ENCODE measurements around the gene MYADML2. TPM values are rescaled to one million over a fixed set of nuclear protein-coding genes. Genes with fewer than 3 reads are reported as not detected.
A peak's percentile ranks its signal among the peaks of the same experiment; 100 is the strongest.
"Not testable (repeated sequence)": the region's sequence is repeated elsewhere in the genome, so short reads cannot be mapped to it uniquely, and the experiment has no call there.

The MYADML2 gene
- total RNA-seq, 1 experiment from 2014 or later, result not detected

DNA sequence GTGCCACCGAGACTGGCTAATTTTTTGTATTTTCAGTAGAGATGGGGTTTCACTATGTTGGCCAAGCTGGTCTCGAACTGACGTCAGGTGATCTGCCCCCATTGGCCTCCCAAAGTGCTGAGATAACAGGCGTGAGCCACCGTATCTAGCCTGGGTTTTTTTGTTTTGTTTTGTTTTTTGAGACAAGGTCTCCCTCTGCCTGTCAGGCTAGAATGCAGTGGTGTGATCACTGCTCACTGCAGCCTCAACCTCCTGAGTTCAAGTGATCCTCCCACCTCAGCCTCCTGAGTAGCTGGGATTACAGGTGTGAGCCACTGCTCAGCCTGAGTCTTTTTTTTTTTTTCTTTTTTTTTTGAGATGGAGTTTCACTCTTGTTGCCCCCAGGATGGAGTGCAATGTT, 6.4 kb upstream of the MYADML2 start:
- POLR2A ChIA-PET (ENCODE audit: low non-redundant PET); H3K27me3 ChIP-seq (replicated peaks; ENCODE audit: insufficient read depth, low read depth, low read length, poor library complexity); intact Hi-C loops (cut with micrococcal nuclease; ENCODE audit: unreplicated experiment); H3K4me1 ChIP-seq (ENCODE audit: insufficient read depth, low read length, poor library complexity, severe bottlenecking); H3K36me3 ChIP-seq (ENCODE audit: insufficient read depth, low read length, poor library complexity, severe bottlenecking); H3K27ac ChIP-seq (ENCODE audit: low read depth, low read length, poor library complexity, severe bottlenecking); H3K4me3 ChIP-seq (ENCODE audit: low read depth, low read length, poor library complexity, severe bottlenecking); BruUV-seq (replicated peaks); DNase-seq (ENCODE audit: low spot score); H3K9me3 ChIP-seq (ENCODE audit: low read depth, low read length, poor library complexity, severe bottlenecking): not testable (repeated sequence)
- CTCF ChIA-PET, result interaction anchor here (0.7 kb wide), 1 partner anchor 128 kb away, joined by 3 read pairs; no protein-coding TSS in a partner anchor
- TF ChIP-seq, protein P1, sequence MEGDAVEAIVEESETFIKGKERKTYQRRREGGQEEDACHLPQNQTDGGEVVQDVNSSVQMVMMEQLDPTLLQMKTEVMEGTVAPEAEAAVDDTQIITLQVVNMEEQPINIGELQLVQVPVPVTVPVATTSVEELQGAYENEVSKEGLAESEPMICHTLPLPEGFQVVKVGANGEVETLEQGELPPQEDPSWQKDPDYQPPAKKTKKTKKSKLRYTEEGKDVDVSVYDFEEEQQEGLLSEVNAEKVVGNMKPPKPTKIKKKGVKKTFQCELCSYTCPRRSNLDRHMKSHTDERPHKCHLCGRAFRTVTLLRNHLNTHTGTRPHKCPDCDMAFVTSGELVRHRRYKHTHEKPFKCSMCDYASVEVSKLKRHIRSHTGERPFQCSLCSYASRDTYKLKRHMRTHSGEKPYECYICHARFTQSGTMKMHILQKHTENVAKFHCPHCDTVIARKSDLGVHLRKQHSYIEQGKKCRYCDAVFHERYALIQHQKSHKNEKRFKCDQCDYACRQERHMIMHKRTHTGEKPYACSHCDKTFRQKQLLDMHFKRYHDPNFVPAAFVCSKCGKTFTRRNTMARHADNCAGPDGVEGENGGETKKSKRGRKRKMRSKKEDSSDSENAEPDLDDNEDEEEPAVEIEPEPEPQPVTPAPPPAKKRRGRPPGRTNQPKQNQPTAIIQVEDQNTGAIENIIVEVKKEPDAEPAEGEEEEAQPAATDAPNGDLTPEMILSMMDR (conservative IDR thresholded peaks at IDR 0.05; ENCODE audit: low read depth, low read length), result 0 out of 2 replicates have a peak, but pooled peaks have one; percentile 21

DNA sequence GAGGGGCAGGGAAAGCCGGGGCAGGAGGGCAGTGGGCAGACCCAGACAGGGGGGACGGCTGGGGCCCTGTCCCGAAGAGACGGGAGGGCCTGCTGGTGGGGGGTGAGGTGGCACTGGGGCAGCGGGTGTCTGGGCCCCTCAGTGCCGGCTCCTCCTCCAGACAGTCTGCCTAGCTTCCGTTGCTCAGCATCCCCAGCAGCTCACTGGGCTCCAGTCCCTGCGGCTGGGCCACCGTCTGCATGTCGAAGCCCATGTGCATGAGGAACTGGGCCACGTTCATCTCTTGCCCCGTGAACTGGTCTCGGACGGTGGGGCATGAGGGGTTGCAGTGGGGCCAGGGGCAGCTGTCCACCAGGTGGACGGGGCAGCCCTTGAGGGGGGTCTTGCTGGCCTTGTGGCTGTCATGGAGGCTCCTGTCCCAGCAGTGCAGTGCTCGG, 5.8 kb upstream of the MYADML2 start:
- Histone ChIP-seq H3K4me1 (ENCODE audit: insufficient read depth, low read length, poor library complexity, severe bottlenecking) (no peaks in the 10 kb centered on the region), H3K27me3 (replicated peaks; ENCODE audit: insufficient read depth, low read depth, low read length, poor library complexity) (no peaks in the 10 kb centered on the region), H3K27ac (ENCODE audit: low read depth, low read length, poor library complexity, severe bottlenecking) (no peak overlapping the region), H3K9me3 (ENCODE audit: low read depth, low read length, poor library complexity, severe bottlenecking) (no peaks in the 10 kb centered on the region), H3K4me3 (ENCODE audit: low read depth, low read length, poor library complexity, severe bottlenecking) (no peak overlapping the region), H3K36me3 (ENCODE audit: insufficient read depth, low read length, poor library complexity, severe bottlenecking) (no peaks in the 10 kb centered on the region)
- ChIA-PET POLR2A (ENCODE audit: low non-redundant PET) (no interaction called here), CTCF (interaction anchor here (0.7 kb wide), 2 partner anchors 82 to 127 kb away, joined by 3 to 5 read pairs; no protein-coding TSS in a partner anchor)
- TF ChIP-seq, protein P1 (conservative IDR thresholded peaks at IDR 0.05; ENCODE audit: low read depth, low read length), result no peak
- no peak for TF ChIP-seq EZH2 (IDR thresholded peaks at IDR 0.05; ENCODE audit: borderline replicate concordance, low read depth, low read length, poor library complexity, severe bottlenecking)
- no peak for DNase-seq (ENCODE audit: low spot score)
- intact Hi-C loops (cut with micrococcal nuclease; ENCODE audit: unreplicated experiment), result no loop called here
- no TSS peak for BruUV-seq (replicated peaks)

DNA sequence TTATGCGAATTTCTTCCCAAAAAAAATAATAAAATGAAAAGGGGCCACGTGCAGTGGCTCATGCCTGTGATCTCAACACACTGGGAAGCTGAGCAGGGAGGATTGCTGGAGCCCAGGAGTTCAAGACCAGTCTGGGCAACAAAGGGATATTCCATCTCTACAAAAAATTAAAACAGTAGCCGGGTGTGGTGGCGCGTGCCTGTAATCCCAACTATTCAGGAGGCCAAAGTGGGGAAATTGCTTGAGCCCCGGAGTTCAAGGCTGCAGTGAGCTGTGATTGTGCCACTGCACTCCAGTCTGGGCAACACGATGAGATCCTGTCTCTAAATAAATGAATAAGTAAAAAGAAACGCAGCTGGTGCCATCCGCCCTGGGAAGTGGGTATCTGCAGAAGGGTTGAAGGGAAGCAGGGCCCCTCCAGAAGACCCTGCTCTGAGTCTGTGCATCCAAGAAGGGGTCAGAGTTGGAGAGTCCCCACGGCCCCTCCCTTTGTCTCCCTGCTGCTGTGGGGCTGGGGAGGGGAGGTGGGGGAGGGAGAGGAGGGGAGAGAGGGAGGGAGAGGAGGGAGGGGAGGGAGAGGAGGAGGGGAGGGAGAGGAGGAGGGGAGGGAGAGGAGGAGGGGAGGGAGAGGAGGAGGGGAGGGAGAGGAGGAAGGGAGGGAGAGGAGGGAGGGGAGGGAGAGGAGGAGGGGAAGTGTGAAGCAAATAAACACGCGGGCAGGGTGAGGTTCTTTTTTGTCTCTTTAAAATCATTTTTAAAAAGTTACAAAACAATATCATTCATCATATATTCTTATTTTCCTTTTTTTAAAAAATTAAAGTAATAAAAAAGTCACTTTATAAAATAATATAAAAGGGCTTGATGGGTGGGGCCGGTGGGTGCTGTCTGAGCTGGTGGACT, 5.0 kb upstream of the MYADML2 start:
- CTCF ChIA-PET, result no interaction called here
- Histone ChIP-seq H3K4me1 (ENCODE audit: insufficient read depth, low read length, poor library complexity, severe bottlenecking) (no peaks in the 10 kb centered on the region), H3K27ac (ENCODE audit: low read depth, low read length, poor library complexity, severe bottlenecking) (no peak overlapping the region), H3K36me3 (ENCODE audit: insufficient read depth, low read length, poor library complexity, severe bottlenecking) (no peaks in the 10 kb centered on the region), H3K9me3 (ENCODE audit: low read depth, low read length, poor library complexity, severe bottlenecking) (no peaks in the 10 kb centered on the region), H3K4me3 (ENCODE audit: low read depth, low read length, poor library complexity, severe bottlenecking) (no peak overlapping the region), H3K27me3 (replicated peaks; ENCODE audit: insufficient read depth, low read depth, low read length, poor library complexity) (no peaks in the 10 kb centered on the region)
- TF ChIP-seq, protein P1 (conservative IDR thresholded peaks at IDR 0.05; ENCODE audit: low read depth, low read length), result no peak
- TF ChIP-seq EZH2 (IDR thresholded peaks at IDR 0.05; ENCODE audit: borderline replicate concordance, low read depth, low read length, poor library complexity, severe bottlenecking), result no peak
- BruUV-seq (replicated peaks), result no TSS peak
- intact Hi-C loops (cut with micrococcal nuclease; ENCODE audit: unreplicated experiment), result no loop called here
- DNase-seq (ENCODE audit: low spot score), result no peak
- POLR2A ChIA-PET (ENCODE audit: low non-redundant PET), result no interaction called here
